Lower leg skin (tissue), 4 donors: ENCODE measurements around the gene USP34. TPM values are rescaled to one million over a fixed set of nuclear protein-coding genes. Genes with fewer than 3 reads are reported as not detected.

ENCODE experiments used
- DNase-seq, 2 donors: peaks; one replicate each; pipeline ENCODE4 v3.0.0-alpha.2; 2019; ENCODE audit warnings: low spot score in 2 of 2
- H3K4me3 ChIP-seq: fragments of 200-600 bp; sonication (generic); 2 replicates; pipeline ENCODE4 v1.5.1; 2017; ENCODE audit warnings: mild to moderate bottlenecking, low read depth; ENCODE audit not compliant: poor library complexity, severe bottlenecking
- CTCF ChIP-seq, 3 donors: fragments of 450-650 bp; IDR thresholded peaks; one replicate each; pipeline ENCODE4 v1.5.1; 2016; ENCODE audit warnings: antibody characterized with exemption in 3 of 3, mild to moderate bottlenecking in 3 of 3, moderate library complexity in 2 of 3
- POLR2A ChIP-seq, 2 donors: fragments of 450-650 bp; IDR thresholded peaks; one replicate each; pipeline ENCODE4 v1.6.1; 2016 to 2017; ENCODE audit warnings: antibody characterized with exemption in 2 of 2, mild to moderate bottlenecking in 1 of 2, moderate library complexity in 1 of 2
- WGBS, 2 donors: methylation state at CpG; one replicate each; pipeline ENCODE4 v1.1.5; 2018; 5-methylcytosine and 5-hydroxymethylcytosine counted together
- intact Hi-C: fragments of 100-400 bp; cut with DNase I; formaldehyde crosslinking; loops from one replicate; pipeline ENCODE4 v1.15.0; 2023; ENCODE audit warnings: low total_unique reads
- total RNA-seq, 4 donors: library from RNA; depleted of rRNA; stranded (reverse); fragments of >200 nt; gene quantifications; one replicate each; pipeline ENCODE4 v1.1.0, GENCODE V29; 2016

The USP34 gene
- total RNA-seq, 4 donors from 2014 or later: 84.3 to 181 (median 98.1) TPM

- intact Hi-C loops: no loop called here
- DNase-seq: no peak
- WGBS, 2 donors: 83 to 91% methylated on average over 5 of the region's 5 CpGs
- H3K4me3 ChIP-seq: no peak overlapping the region
- no peak for TF ChIP-seq POLR2A (IDR thresholded peaks at IDR 0.05)
- TF ChIP-seq CTCF (IDR thresholded peaks at IDR 0.05): no peak
Observed at GRCh38 chr2:61162721-61163120, 308.2 kb downstream of the USP34 start.

- DNase-seq: no peak
- intact Hi-C loops: no loop called here
- WGBS, 2 donors: 91 to 93% methylated on average over 5 of the region's 5 CpGs
- TF ChIP-seq CTCF (IDR thresholded peaks at IDR 0.05): no peak
- no peak for TF ChIP-seq POLR2A (IDR thresholded peaks at IDR 0.05)
- H3K4me3 ChIP-seq: no peak within 1 kb of the TSS
Observed at GRCh38 chr2:61161888-61162287, 309.0 kb downstream of the USP34 start, which contains the start of gene C2orf74. Gene C2orf74 (plus strand): TSS chr2:61162188. CDS start chr2:61162515, 327 bp downstream.

- intact Hi-C loops: no loop called here
- H3K4me3 ChIP-seq: no peak overlapping the region
- WGBS, 2 donors: 81 to 85% methylated on average over 3 of the region's 3 CpGs
- DNase-seq: no peak
- TF ChIP-seq POLR2A (IDR thresholded peaks at IDR 0.05): no peak
- no peak for TF ChIP-seq CTCF (IDR thresholded peaks at IDR 0.05)
Observed at GRCh38 chr2:61158356-61158955, 312.4 kb downstream of the USP34 start.

GRCh38 chr2:61157371-61158003 is 313.4 kb downstream of the USP34 start:
- intact Hi-C loops: no loop called here
- 75 to 87% methylated on average over 5 of the region's 5 CpGs for WGBS, 2 donors
- TF ChIP-seq POLR2A (IDR thresholded peaks at IDR 0.05) (no peak), CTCF (IDR thresholded peaks at IDR 0.05) (no peak)
- H3K4me3 ChIP-seq: no peak overlapping the region
- no peak for DNase-seq

GRCh38 chr2:61151436-61151835 is 319.5 kb downstream of the USP34 start:
- DNase-seq: no peak
- WGBS, 2 donors: 97 to 100% methylated on average over 1 of the region's 1 CpG
- TF ChIP-seq POLR2A (IDR thresholded peaks at IDR 0.05) (no peak), CTCF (IDR thresholded peaks at IDR 0.05) (no peak)
- no peak overlapping the region for H3K4me3 ChIP-seq
- intact Hi-C loops: no loop called here
